ENCODE data around the gene KRT17. TPM values are rescaled to one million over a fixed set of nuclear protein-coding genes. Genes with fewer than 3 reads are reported as not detected.
A peak's percentile ranks its signal among the peaks of the same experiment; 100 is the strongest.

KRT17 gene
- total and polyA plus RNA-seq, 2 of the 4 experiments (the other 2 are of a cell fraction) = 2.5 to 4.6 TPM

- Histone ChIP-seq H2BK20ac (ENCODE audit: low read depth, low read length) (no peak overlapping the region), H2AFZ (replicated peaks; ENCODE audit: low read length, poor library complexity) (peak overlapping the region; percentile 63), H3K79me1 (ENCODE audit: low read depth in 1 of 2, low read length in 2 of 2) (no peaks in the 10 kb centered on the region), H4K91ac (ENCODE audit: insufficient read depth, low read depth, low read length) (no peak overlapping the region; the same call in 1 of the 2 replicates), H3K36me3 (ENCODE audit: control insufficient read depth, insufficient read depth, low read length) (no peaks in the 10 kb centered on the region), H3K27me3 (ENCODE audit: control insufficient read depth, insufficient read depth, low read length) (peaks cover 3% of the 10 kb centered on the region; the same call in 1 of the 2 replicates), H3K56ac (ENCODE audit: extremely low read depth, insufficient read depth, low read length) (no peak overlapping the region), H2BK15ac (ENCODE audit: low read depth, low read length) (no peak overlapping the region), H2BK5ac (ENCODE audit: low read depth, low read length, poor library complexity, severe bottlenecking) (no peak overlapping the region), H3K4me3 (ENCODE audit: insufficient read depth, low read depth, low read length) (no peak overlapping the region), H3K4me1 (ENCODE audit: control insufficient read depth, insufficient read depth, low read length) (no peaks in the 10 kb centered on the region), H4K20me1 (ENCODE audit: insufficient read depth, low read length) (no peaks in the 10 kb centered on the region), H3K9ac (ENCODE audit: low read depth, low read length) (no peak overlapping the region), H3K9me1 (ENCODE audit: insufficient read depth, low read length) (peaks cover 5% of the 10 kb centered on the region), H4K5ac (ENCODE audit: low read depth, low read length) (no peak overlapping the region), H3K14ac (replicated peaks; ENCODE audit: low read depth, low read length) (no peak overlapping the region), H2AK9ac (replicated peaks; ENCODE audit: low read depth, low read length, poor library complexity) (no peak overlapping the region), H2BK120ac (ENCODE audit: low read depth, low read length) (no peak overlapping the region), H3K18ac (ENCODE audit: low read depth, low read length) (no peak overlapping the region), H3K23ac (ENCODE audit: low read depth, low read length) (no peak overlapping the region), H3K4ac (ENCODE audit: low read depth, low read length) (no peak overlapping the region), H4K8ac (ENCODE audit: low read depth in 2 of 2, low read length in 2 of 2) (no peak overlapping the region), H3K4me2 (ENCODE audit: low read depth, low read length) (no peak overlapping the region), H2AK5ac (ENCODE audit: low read depth, low read length) (no peak overlapping the region; the same call in 1 of the 2 replicates), H3K9me3 (ENCODE audit: control insufficient read depth, insufficient read depth, low read length) (no peaks in the 10 kb centered on the region), H3K27ac (ENCODE audit: insufficient read depth, low read length) (no peak overlapping the region)
- POLR2A ChIA-PET (ENCODE audit: unreplicated experiment) = no interaction called here
- no TSS peak for BruUV-seq (replicated peaks)
- DNase-seq = no peak
- intact Hi-C loops (cut with micrococcal nuclease) = no loop called here
- CTCF ChIA-PET = no interaction called here
- ATAC-seq (ENCODE audit: low read depth) = no peak
- dilution Hi-C loops (cut with HindIII; ENCODE audit: low sequenced_read_pairs, unreplicated experiment) = no loop called here
- WGBS, 2 experiments (ENCODE audit: extremely low coverage in 2 of 2, insufficient read length in 1 of 2) = 87% methylated on average over 9 of the region's 16 CpGs; no CpG with 5 or more reads in 1 of the 2 experiments
- in situ Hi-C loops (cut with MboI; ENCODE audit: low sequenced_read_pairs) = loop anchor here (25.0 kb wide), 1 partner anchor 1294 kb away; the partner anchor contains the start of gene GJD3
- TF ChIP-seq MXI1 (IDR thresholded peaks at IDR 0.05; ENCODE audit: borderline replicate concordance, low read depth, low read length) (no peak), CHD1 (IDR thresholded peaks at IDR 0.05; ENCODE audit: low read depth, low read length) (no peak), RFX5 (IDR thresholded peaks at IDR 0.05; ENCODE audit: low read depth, low read length) (no peak), NFE2L2 (IDR thresholded peaks at IDR 0.05; ENCODE audit: low read depth, low read length) (no peak), CEBPB (IDR thresholded peaks at IDR 0.05; ENCODE audit: low read depth, low read length) (no peak), SMC3 (IDR thresholded peaks at IDR 0.05; ENCODE audit: low read depth, low read length) (no peak), BHLHE40 (IDR thresholded peaks at IDR 0.05; ENCODE audit: low read depth, low read length) (no peak), MAFK (IDR thresholded peaks at IDR 0.05; ENCODE audit: low read depth, low read length) (no peak), MAZ (IDR thresholded peaks at IDR 0.05; ENCODE audit: borderline replicate concordance, low read depth, low read length) (no peak), RCOR1 (IDR thresholded peaks at IDR 0.05; ENCODE audit: insufficient replicate concordance, low read length) (no peak), FOS (IDR thresholded peaks at IDR 0.05; ENCODE audit: low read depth, low read length) (no peak), USF2 (IDR thresholded peaks at IDR 0.05; ENCODE audit: low read depth, low read length) (no peak), RAD21 (IDR thresholded peaks at IDR 0.05; ENCODE audit: low read length) (no peak)
- TF ChIP-seq, protein P1, sequence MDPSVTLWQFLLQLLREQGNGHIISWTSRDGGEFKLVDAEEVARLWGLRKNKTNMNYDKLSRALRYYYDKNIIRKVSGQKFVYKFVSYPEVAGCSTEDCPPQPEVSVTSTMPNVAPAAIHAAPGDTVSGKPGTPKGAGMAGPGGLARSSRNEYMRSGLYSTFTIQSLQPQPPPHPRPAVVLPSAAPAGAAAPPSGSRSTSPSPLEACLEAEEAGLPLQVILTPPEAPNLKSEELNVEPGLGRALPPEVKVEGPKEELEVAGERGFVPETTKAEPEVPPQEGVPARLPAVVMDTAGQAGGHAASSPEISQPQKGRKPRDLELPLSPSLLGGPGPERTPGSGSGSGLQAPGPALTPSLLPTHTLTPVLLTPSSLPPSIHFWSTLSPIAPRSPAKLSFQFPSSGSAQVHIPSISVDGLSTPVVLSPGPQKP (IDR thresholded peaks at IDR 0.05; ENCODE audit: borderline replicate concordance, low read depth, low read length) = no peak
- TF ChIP-seq, protein P2, sequence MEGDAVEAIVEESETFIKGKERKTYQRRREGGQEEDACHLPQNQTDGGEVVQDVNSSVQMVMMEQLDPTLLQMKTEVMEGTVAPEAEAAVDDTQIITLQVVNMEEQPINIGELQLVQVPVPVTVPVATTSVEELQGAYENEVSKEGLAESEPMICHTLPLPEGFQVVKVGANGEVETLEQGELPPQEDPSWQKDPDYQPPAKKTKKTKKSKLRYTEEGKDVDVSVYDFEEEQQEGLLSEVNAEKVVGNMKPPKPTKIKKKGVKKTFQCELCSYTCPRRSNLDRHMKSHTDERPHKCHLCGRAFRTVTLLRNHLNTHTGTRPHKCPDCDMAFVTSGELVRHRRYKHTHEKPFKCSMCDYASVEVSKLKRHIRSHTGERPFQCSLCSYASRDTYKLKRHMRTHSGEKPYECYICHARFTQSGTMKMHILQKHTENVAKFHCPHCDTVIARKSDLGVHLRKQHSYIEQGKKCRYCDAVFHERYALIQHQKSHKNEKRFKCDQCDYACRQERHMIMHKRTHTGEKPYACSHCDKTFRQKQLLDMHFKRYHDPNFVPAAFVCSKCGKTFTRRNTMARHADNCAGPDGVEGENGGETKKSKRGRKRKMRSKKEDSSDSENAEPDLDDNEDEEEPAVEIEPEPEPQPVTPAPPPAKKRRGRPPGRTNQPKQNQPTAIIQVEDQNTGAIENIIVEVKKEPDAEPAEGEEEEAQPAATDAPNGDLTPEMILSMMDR (conservative IDR thresholded peaks at IDR 0.05; ENCODE audit: low read depth, low read length) = no peak
Observed at GRCh38 chr17:41656249-41657023, 32.1 kb upstream of the KRT17 start.

Data from IMR-90 (cell line).